ELR (cell line): ENCODE measurements around the gene PRRC2A.

ENCODE experiments used
- DNase-seq: peaks from one replicate; pipeline ENCODE4 v3.0.0-alpha.2; 2015; ENCODE audit warnings: low read depth

PRRC2A gene

DNA sequence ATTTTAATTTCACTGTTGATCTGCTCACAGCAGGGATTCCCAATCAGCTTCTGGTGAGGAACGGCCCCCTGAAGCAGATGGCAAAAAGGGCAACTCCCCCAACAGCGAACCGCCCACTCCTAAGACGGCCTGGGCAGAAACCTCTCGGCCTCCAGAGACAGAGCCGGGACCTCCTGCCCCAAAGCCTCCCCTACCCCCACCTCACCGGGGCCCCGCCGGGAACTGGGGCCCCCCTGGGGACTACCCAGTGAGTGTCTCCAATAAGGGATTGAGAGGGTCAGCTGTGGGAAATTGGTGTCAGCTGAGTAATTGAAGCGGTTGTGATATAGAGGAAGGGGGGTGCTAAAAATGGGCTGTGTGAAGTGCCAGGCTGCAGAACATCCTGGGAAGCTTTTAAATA lies 6.4 kb downstream of the PRRC2A start:
- DNase-seq = no peak

DNA sequence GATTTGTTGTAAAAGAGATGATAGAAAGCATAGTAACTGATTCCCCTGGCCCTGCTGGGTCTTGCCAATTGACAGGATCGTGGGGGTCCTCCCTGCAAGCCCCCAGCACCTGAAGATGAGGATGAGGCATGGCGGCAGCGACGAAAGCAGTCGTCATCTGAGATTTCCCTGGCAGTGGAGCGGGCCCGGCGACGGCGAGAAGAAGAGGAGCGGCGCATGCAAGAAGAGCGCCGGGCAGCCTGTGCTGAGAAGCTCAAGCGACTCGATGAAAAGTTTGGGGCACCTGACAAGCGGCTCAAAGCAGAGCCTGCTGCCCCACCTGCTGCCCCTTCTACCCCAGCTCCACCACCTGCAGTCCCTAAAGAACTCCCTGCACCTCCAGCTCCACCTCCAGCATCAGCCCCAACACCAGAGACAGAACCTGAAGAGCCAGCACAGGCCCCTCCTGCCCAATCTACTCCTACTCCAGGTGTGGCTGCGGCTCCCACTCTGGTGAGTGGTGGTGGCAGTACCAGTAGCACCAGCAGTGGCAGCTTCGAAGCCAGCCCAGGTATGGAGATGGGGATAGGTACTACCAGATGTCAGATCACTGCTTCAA lies 7.3 kb downstream of the PRRC2A start:
- no peak for DNase-seq

DNA sequence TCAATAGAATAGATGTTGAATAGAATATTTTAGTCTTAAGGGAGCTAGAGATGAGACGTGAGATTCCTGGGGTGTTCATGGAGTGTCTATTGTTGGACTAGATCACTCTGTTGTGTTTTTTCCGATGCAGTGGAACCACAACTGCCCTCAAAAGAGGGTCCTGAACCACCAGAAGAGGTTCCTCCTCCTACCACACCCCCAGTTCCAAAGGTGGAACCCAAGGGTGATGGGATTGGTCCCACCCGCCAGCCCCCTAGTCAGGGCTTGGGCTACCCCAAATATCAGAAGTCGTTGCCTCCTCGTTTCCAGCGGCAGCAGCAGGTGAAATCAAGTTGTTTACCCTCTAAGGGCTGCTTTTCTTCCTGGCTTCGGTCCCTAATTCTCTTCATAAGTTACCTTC lies 8.5 kb downstream of the PRRC2A start:
- DNase-seq = no peak

DNA sequence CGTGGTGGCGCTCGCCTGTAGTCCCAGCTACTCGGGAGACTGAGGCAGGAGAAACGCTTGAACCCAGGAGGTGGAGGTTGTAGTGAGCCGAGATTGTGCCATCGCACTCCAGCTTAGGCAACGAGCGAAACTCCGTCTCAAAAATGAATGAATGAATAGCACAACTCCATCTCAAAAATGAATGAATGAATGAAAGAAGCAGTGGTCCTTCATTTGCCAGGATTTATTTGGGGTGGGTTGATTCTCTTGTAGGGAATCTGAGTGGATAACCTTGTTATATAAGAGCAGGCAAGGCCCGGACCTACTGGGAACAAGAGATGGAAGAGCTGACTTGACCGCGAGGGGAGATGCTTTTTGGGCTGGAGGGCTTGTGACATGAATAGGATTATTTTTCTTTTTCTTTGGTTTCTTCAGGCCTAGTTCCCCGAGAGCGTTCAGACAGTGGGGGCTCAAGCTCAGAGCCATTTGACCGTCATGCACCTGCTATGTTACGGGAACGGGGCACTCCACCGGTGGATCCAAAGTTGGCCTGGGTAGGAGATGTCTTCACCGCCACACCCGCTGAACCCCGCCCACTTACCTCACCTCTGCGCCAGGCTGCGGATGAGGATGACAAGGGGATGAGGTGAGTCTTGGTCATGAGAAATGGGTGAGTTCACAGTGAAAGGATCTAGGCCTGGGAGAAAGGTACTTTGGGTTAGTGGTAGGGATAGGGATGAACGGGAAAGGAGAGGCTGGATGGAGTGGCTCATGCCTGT lies 9.8 kb downstream of the PRRC2A start:
- no peak for DNase-seq

DNA sequence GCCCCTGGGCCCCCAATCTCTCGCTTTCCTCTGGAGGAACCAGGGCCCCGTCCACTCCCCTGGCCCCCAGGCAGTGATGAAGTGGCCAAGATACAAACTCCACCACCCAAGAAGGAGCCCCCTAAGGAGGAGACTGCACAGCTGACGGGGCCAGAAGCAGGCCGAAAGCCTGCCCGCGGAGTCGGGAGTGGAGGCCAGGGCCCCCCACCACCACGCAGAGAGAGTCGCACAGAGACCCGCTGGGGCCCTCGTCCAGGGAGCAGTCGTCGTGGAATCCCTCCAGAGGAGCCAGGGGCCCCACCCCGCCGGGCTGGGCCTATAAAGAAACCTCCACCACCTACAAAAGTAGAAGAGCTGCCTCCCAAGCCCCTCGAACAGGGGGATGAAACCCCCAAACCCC lies 10.7 kb downstream of the PRRC2A start:
- DNase-seq = no peak

DNA sequence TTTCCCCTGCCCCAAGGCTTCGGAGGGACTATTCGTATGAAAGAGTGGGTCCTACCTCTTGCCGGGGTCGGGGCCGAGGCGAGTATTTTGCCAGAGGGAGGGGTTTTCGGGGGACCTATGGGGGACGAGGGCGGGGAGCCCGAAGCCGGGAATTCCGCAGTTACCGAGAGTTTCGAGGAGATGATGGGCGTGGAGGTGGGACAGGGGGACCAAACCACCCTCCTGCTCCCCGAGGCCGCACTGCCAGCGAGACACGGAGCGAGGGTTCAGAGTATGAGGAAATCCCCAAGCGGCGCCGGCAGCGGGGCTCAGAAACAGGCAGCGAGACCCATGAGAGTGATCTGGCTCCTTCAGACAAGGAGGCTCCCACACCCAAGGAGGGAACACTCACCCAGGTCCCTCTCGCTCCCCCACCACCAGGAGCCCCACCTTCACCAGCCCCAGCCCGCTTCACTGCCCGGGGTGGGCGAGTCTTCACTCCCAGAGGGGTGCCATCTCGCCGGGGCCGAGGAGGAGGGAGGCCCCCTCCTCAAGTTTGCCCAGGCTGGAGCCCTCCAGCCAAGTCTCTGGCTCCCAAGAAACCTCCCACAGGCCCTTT lies 11.3 kb downstream of the PRRC2A start:
- DNase-seq = no peak

DNA sequence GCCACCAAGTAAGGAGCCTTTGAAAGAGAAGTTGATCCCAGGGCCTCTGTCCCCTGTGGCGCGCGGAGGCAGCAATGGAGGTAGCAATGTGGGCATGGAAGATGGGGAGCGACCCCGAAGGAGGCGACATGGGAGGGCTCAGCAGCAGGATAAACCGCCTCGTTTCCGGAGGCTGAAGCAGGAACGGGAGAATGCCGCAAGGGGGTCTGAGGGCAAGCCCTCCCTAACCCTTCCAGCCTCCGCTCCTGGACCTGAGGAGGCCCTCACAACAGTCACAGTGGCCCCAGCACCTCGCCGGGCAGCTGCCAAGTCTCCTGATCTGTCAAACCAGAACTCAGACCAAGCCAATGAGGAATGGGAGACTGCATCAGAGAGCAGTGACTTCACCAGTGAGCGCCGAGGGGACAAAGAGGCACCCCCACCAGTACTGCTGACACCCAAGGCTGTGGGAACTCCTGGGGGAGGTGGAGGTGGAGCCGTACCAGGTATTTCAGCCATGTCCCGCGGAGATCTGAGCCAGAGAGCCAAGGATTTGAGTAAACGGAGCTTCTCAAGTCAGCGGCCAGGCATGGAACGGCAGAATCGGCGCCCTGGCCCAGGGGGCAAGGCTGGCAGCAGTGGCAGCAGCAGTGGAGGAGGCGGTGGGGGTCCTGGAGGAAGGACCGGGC lies 11.9 kb downstream of the PRRC2A start:
- DNase-seq = no peak

DNA sequence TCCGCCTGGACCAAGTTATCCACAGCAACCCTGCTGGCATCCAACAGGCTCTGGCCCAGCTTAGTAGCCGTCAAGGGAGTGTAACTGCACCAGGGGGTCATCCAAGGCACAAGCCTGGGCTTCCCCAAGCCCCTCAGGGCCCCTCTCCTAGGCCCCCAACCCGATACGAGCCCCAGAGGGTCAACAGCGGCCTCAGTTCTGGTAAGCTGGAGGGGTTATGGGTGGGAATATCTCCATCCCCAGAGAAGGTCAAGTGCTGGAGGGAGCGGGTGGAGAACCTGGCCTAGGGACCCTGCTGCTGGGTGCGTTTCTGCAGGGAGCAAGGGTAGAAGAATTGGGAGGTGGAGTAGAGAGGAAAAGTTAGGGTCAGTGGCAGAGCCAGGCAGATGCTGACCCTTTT lies 12.9 kb downstream of the PRRC2A start:
- no peak for DNase-seq

DNA sequence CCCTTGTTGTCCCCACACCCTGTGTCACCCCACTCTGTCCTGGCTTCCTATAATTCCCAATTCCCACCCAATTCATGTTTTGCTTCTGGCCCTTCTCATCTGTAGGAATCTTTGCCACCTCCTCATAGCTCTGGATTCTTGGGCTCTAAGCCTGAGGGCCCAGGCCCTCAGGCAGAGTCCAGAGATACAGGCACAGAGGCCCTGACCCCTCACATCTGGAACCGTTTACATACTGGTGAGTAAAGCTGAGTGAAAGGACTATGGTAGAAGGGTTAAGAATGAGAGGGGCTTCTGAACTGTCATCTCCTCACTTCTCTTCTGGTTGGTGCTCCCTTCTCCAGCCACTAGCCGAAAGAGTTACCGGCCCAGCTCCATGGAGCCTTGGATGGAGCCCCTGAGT lies 13.6 kb downstream of the PRRC2A start:
- DNase-seq = peak; percentile 55

DNA sequence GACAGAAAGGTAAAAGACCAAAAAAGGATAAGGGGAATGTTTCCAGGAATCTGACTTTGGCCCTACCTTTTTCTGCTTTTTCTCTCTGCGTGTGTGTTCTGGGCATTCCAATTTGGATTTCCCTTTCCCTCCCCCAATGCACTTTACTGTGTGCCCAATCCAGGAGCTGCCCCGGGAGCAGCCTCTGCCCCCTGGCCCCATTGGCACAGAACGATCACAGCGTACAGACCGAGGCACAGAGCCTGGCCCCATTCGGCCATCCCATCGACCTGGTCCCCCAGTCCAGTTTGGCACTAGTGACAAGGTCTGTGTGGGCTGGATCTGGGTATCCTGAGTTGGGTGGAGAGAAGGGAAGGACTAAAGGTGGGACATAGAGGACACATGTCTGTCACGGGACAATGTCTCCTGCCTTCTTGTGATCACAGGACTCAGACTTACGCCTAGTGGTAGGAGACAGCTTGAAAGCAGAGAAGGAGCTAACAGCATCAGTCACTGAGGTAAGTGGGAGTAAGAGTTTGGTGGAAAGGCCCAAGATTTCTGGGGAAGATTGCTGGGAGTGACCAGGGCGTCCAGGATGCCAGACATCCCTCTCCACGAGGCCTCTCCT lies 14.6 kb downstream of the PRRC2A start:
- no peak for DNase-seq

DNA sequence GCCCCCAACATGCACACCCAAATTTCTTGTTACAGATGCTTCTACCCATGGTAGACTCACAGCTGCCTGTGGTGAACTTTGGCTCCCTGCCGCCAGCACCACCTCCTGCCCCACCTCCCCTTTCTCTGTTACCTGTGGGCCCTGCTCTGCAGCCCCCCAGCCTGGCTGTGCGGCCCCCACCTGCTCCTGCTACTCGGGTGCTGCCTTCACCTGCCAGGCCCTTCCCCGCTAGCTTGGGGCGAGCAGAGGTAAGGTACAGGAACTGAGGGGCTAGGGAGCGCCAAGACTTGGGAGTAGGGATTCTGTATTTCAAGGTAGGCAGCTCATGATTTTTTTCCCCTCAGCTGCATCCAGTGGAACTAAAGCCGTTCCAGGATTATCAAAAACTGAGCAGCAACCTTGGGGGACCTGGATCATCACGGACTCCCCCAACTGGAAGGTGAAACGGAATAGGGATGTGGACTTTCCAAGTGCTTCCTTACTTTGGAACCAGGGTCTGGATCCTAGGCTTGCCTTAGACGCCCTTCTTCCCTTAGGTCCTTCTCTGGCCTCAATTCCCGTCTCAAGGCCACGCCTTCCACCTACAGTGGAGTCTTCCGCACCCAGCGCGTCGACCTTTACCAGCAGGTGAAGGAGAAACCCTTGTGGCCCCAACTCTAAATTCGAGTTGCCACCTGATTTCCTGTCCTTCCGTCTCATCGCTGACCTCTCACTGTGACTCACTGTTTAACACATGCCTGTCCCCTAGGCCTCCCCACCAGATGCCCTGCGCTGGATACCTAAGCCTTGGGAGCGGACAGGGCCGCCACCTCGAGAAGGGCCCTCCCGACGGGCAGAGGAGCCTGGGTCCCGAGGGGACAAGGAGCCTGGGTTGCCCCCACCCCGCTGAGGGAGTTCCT lies 16.4 kb downstream of the PRRC2A start:
- peak; percentile 54 for DNase-seq

DNA sequence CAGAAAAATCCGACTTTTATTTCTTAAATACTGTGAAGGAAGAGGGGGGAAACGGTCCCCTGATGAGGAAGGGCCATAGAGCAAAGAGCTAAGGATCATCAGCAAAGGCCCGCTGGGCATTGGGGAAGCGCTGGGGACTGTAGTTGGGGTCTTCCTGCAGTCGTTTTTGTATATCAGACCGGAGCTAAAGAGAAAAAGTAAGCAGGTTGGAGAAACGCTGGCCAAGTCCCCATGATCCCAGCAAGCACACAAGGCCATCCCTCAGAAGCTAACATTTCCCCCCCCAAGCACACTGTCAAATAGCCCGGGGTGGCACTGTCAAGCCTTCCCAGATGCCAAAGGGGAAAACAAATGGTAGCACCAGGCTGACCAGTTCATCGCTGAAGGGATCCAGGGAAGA lies 18.5 kb downstream of the PRRC2A start:
- DNase-seq = no peak

DNA sequence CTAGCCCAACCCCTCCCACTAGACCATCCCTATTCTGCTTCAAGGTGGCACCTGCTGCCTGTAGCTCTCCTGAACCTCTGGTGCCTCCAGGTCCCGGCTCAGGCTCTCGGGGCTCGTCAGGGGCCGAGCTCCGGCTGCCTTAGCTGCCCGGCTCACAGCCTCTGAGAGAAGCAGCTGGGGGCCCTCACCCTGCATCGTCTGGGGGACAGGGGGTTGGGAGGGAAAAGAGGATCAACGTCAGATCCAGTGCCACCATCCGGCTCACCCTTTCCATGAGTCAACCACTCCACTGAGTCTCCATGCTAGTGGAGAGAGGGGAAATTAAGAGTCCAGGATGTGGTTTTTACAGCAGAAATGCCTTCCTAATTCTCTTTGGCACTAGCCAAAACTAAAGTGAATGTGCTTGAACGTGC lies 18.9 kb downstream of the PRRC2A start:
- peak; percentile 84 for DNase-seq

DNA sequence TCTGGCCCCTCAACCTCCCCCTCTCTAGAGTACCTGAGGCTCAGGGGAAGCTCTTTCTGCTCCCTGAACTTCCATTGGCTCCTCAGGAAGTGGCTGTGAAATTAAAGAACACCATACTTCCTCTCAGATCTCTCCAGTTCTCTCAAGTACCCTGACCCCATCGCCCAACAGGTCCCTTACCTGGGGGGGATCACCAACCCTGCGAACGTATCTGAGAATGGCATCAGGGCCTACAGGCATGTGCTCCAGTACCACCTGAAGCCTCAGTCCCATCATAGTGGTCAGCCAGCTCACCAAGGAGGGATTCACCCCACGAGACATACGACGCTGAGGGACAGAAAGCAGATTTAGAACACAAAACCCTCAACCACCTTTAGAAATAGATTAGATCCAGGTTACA lies 20.1 kb downstream of the PRRC2A start:
- no peak for DNase-seq

DNA sequence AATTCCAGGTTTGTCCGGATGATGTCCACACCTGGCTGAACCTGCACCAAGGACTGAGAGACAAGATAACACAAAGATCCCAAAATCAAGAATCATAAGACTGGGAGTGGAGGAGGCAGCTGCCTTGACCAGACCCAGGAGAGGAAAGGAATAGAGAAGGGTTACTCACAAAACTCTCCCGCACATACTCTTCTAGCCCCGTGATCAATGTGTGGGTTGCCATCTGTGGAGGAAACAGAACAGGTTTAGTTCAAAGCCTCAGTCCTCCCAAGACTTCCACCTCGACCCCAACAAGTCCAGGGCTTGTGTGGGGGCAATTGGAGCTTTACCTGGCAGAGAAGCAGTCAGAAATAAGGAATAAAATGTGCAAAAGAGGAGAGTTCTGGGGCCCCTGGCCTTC lies 20.9 kb downstream of the PRRC2A start:
- DNase-seq = no peak

DNA sequence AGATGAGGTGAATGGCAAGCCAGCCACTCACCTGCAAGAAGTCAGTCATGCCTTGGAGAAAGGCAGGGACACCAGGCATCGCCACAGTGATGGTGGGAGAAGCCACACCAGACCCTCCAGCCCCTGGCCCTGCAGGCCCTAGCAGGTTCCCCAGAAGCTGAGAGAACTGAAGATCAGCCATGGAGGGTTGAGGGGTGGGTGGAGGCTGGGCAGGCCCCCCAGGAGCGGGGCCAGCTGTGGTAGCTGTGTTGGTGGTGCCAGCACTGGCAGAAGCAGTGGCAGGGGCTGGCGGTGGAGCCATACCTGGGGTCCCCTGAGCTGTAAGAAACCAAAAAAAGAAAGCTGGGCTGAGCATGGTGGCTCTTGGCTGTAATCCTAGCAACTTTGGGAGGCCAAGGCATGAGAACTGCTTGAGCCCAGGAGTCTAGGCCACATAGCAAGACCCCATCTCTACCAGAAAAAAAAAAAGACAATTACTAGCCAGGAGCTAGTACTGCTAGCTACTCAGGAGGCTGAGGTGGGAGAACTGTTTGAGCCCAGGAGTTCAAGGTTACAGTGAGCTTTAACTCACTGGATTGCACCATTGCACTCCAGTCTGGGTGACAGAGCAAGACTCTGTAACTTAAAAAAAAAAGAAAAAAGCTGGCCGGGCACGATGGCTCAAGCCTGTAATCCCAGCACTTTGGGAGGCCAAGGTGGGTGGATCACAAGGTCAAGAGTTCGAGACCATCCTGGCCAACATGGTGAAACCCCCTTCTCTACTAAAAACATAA lies 22.5 kb downstream of the PRRC2A start:
- DNase-seq = no peak

DNA sequence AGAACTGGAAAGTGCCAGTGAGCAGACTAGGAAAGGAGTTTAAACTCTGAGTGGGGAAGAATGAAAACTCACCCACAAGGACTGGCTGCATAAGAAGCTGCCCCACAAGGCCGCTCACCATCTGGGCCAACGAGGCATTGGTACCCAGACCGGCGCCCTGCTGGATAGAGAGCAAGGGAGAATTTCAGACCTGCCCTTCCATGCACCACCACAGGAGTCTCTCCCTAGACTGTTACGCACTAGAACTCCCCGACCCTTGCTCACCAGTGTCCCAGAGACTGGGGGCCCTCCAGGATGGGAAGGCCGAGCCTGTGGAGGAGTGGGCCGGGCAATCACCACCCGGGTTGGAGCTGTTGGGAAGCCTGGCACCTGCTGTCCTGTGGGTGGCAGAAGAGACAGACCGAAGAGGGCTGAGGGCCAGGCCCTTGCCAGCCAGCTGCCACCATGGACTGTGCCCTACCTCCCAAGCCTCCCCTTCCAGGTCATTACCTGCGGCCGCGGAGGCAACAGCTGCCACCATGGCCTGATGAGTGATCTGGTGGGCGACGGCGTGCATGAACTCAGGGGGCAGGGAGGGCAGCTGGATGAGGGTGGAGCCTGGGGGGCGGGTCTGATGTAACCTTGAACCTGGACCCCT lies 23.4 kb downstream of the PRRC2A start:
- no peak for DNase-seq

DNA sequence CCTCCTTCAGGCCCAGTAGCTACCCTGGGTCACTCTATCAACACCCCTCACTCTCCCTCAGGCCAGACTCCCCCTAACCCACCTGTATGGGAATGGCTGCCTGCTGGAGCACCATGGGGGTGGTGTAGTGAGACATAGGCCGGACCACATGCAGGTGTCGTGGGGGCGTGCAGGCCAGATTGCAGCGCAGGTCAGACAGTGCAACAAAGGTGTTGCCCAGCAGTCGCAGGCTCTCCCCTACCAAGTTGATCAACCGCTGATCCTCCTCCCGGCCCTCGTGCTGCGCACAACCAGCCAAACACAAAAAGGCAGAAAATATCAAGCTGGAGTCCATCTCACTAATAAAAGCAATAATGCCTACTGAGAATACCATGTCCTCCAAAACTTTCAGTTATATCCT lies 24.8 kb downstream of the PRRC2A start:
- DNase-seq = no peak

DNA sequence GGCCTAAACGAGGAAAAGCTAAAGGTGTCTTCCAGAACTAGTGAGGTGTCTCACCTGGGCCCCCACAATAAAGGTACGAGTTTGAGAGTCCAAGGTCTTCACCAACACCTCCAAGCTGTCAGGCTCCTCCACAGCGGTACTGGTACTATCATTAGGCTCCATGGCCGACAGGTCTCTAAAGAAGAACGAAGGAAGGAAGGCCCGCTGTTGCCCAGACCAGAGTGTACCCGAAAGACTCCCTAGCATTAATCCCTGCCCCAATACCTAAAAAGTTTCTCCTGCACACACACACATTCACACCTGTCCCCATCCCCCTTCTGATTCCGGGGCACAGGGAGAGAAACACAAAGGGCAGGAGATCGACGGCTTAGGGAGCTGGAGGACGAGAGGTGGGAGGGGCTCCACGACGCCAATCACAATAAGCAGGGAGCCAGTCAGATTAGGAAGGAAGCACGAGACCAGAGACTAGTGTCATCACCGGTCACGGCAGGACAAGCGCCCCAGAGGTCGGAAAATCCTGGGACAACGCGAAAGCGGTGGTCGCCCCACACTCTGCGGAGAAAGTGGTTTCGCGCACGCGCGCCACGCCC lies 31.2 kb downstream of the PRRC2A start:
- DNase-seq = peak; percentile 91
